EL (cell line): ENCODE data around the gene ARHGEF28.

Source experiments
- DNase-seq: peaks from one replicate; pipeline ENCODE4 v3.0.0-alpha.2; 2016

The ARHGEF28 gene

DNA sequence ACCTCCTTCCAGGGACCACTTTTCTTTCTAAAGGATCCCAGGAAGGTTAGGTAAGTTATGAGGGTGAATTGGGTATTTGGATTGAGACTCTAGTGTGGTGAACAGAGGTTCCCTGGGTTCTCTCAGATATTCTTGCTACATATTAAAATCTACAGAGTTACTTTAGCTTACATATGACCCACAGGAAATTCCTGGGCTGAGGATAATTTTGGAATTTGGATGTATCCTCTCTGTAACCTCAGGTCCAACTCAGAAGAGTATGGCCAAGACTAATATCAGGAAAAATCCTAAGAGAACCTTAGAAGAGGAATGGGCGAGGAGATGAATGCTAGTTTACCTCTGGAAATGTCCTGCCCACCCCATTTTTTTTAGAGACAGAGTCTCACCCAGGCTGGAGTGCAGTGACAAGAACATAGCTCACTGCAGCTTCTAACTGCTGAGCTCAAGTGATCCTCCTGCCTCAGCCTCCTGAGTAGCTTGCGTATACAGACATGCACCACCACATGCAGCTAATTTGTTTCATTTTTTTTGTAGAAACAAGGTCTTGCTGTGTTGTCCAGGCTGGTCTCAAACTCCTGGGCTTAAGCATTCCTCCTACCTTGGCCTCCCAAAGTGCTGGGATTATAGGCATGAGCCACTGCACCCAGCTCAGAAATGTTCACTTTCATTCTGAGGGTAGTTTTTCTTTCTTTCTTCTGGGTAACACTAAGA lies 196.4 kb downstream of the ARHGEF28 start:
- peak; percentile 22 for DNase-seq

DNA sequence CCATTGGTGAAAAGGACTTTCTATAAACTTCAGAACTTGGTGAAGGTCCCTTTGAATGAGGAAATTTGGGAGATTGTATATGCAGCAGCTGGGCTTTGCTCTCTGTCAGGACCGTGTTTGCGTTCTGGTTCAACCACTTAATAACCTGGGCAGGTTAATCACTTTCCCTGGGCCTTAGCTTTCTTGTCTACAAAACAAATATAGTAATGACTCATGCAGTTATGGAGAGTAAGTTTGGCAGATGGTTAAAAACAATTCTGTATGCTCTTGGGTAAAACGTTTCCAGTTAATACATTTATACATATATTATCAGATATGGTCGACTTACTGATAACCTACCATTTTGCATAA lies 197.0 kb downstream of the ARHGEF28 start:
- no peak for DNase-seq

GRCh38 chr5:73823508-73823925 lies 197.5 kb downstream of the ARHGEF28 start:
- DNase-seq: peak; percentile 65

DNA sequence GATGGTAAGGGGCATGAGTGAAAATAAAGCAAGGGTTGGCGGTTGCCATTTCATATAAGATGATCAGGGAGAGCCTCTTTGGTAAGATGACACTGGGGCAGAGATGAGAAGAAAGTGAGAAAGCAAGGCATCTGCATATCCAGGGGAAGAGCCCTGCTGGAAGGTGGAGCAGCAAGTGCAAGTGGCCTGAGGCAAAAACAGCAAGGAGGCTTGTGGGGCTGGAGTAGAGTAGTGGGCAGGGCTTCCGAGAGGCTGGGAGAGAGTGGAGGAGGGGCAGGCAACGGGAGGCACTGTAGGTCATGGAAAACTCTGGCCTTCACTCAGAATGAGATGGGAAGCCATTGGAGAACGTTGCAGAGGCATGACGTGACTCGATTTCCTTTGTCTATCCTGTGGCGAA lies 199.2 kb downstream of the ARHGEF28 start:
- DNase-seq: no peak

GRCh38 chr5:73825736-73826135 lies 199.7 kb downstream of the ARHGEF28 start:
- peak; percentile 27 for DNase-seq

DNA sequence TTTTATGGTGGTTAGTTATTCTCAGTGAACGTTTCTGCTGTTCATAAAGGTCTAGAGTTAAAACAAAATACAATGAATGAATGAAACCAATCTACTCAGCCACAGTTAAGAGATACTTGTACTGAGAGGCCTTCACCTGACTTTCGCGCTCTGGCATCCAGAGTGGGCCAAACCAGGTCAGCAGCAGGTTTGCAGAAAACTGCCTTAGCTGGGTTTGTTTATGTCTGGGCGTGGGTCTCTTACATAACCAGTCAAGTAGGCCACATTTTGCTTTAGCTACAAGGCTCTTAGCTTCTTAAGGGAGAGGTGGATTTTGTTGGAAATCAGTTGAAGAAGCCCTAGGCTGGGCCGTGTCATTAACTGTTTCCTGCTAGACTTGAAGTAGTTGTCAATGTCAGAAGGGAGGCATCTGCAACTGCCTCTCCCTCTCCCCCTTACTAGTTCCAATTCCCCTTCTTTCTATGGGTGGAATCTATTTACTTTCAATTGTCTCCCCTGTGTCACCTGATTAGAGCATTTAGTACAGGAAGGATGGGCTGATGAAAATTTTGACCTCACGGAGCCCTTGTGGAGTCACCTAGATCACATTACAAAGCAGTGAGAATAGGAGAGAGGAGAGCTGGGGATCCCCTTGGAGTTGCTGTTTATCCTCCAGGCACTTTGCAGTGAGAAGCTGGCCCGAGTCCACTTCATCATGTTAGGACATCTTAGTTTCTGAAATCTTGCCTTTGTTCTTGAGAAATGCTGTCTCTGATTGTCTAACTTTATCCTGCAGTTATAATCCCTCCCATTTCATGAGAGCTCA lies 200.5 kb downstream of the ARHGEF28 start:
- peak; percentile 79 for DNase-seq

GRCh38 chr5:73827106-73827450 lies 201.1 kb downstream of the ARHGEF28 start:
- DNase-seq: peak; percentile 53

- no peak for DNase-seq
Measured at GRCh38 chr5:73828465-73828864, 202.5 kb downstream of the ARHGEF28 start.

DNA sequence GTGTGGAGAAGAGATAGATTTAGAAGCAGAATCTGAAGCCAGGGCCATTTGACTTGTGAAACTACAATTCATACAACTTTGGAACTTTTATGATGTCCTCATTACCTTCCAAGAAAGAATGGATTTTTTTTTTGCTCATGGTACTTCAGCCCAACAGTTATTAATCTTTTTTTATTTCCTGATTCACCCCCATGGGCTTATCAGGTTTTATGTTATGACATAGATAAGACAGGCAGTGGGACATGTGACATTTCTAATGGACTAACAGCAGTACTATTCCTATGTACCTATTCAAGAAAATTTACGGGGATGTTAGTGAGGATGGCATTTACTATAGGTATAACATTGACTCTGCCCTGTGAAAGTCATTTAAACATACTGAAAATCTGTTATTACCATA lies 204.7 kb downstream of the ARHGEF28 start:
- DNase-seq: no peak

DNA sequence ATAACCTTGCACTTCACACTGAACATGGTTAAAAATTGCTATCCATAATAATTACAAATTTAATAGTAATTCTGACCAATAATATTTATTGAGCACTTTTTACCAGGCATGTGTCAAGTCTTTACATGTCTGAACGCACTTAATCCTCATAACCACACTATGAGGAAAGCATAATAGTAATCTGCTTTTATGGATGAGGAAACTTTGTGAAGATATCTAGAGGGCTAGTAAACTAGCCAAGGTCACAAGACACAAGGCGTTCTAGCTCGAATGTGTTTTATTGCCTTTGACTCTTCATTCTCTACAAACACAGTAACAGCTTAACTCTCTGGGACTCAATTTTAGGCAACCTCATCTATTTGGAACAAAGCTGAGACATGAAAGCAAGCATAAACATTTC lies 205.1 kb downstream of the ARHGEF28 start:
- no peak for DNase-seq

GRCh38 chr5:73834693-73835092 lies 208.7 kb downstream of the ARHGEF28 start:
- DNase-seq: no peak

DNA sequence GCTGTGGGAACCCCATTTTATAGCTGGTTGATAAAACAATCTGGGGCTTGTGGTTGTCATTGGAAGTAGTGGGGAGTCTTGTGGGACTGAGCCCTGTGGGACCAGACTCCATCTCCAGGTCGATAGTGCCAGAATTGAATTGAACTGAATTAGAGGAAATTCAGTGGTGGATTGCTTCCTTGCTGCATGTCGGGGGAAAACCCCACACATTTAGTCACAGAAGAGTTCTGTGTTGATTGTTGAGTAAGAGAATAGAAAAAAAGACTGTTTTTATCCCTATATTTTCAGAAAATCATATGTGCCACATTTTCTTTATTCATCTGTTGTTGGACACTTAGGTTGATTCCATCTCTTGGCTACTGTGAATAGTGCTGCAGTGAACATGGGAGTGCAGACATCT lies 209.7 kb downstream of the ARHGEF28 start:
- DNase-seq: no peak

- no peak for DNase-seq
Measured at GRCh38 chr5:73836607-73837006, 210.6 kb downstream of the ARHGEF28 start.

DNA sequence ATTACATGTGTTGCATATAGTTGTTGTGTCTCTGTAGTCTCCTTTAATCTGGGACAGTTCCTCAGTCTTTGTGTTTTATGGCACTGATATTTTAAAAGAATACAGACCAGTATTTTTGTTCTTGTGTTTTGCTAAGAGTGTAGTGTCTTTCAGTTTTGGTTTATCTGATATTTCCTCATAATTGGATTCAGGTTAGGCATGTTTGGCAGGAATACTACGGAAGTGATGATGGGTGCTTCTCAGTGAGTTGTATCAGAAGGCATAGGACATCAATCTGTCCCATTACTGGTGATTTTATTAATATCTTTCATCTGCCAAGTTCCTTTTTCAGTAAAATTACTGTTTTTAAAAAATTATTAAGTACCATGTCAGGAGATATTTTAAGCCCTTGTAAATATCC lies 212.9 kb downstream of the ARHGEF28 start:
- DNase-seq: no peak

DNA sequence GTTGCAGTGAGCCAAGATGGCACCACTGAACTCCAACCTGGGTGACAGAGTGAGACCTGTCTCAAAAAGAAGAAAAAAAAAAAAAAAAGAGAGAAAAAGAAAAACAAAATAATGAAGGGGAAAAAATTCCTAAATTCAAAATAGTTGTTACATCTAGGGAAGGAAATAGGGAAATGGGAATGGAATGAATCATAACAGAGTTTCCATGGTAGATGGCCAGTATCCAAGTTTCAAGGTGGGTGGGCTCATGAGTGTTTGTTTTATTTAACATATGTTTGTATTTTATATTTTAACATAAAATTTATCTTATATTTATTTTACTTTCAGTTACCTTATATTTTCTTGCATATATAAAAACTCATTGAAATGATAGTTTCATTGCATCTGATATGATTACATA lies 215.6 kb downstream of the ARHGEF28 start:
- DNase-seq: no peak

GRCh38 chr5:73844165-73844564 lies 218.2 kb downstream of the ARHGEF28 start:
- no peak for DNase-seq

DNA sequence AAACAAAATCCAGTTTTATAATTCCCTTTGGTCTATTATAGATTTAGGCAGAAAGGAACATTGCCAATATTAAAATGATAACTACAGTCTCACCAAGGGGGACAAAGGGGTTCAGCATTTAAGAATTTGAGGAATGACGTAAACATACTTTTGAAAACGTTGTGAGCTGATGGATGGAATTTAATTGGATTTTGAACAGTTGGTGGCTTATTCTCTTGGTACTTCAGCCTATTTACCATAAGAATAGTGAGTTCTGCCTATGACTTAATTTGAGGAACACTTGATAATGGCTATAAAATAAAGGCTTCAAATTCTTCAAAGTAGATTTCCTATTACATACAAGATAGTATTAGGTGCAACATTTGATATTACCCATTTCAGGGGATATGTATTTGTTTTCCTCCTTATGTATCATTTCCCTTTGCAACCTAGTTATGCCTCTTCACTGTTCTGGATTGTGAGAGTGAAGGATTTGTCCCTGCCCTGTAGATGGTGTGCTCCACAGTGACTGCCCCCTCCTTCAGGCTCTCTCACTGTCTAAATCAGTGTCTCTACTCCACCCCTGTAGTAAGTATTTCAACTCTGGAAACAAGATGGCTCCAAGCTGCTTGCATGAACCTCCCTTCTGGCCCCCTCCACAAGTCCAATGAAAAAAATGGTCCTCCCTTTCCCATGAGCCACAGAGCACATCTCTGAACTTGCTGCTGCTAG lies 225.6 kb downstream of the ARHGEF28 start:
- DNase-seq: no peak

GRCh38 chr5:73853091-73853490 lies 227.1 kb downstream of the ARHGEF28 start:
- DNase-seq: peak; percentile 88

DNA sequence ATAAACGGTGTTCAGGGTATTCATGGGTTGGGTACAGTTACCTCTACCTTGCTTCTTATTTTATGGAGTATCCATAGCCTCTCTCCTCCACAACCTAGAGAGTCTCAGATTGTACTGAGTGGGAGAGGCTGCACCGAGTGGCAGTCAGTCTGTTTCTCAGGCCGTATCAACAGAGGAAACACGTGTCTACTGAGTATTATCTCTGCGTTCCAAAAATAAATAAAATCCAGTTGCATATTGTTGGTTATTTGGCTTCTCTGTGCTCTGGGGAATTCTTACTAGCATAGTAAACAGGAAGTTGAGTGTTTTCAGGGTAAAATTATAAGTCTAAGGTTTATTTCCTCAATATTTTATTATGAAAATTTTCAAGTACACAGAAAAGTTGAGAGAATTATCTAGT lies 231.0 kb downstream of the ARHGEF28 start:
- DNase-seq: no peak

- no peak for DNase-seq
Measured at GRCh38 chr5:73857446-73857845, 231.4 kb downstream of the ARHGEF28 start.

DNA sequence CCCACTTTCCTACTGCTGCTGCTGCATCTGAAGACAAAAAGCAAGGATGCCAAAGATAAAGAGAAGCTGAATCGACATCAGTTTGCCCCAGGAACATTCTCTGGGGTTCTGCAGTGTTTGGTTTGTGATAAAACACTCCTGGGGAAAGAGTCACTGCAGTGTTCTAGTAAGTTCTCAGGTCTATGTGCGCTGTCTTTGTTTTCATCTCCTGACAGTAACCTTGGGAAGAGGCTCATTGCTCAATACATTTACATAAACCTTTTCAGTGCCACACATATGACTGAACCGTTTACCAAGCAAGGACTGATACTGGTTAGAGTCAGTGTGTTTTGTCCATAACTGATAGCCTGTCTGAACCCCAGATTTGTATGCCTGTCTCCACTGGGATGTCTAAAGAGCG lies 232.1 kb downstream of the ARHGEF28 start:
- no peak for DNase-seq

DNA sequence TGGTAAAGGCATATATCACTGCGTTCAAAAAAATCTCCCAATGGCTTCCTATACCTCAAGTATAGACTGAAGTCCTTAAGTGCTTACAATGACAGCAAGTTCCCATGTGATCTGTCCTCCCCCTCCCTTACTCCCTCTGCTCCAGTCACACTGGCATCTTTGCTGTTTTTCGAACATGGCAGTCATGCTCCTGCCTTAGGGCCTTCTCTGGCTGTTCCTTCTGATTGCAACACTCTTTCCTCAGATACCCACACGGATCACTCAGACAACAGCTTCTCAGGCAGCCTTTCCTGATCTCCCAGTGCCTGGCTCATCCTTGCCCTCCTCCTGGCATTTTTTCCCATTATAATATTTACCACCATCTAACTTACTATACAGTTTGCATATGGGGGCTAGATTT lies 232.8 kb downstream of the ARHGEF28 start:
- peak; percentile 6 for DNase-seq

- no peak for DNase-seq
Measured at GRCh38 chr5:73859696-73860095, 233.7 kb downstream of the ARHGEF28 start.
